Naive thymus-derived CD8-positive, alpha-beta T cell (primary cell): ENCODE results near the gene MR1. TPM values are rescaled to one million over a fixed set of nuclear protein-coding genes. Genes with fewer than 3 reads are reported as not detected.

ENCODE experiments used
- ATAC-seq, 2 donors: fragments of 150-1000 bp; cut with Tn5 transposase in 1 of 2; sonication (Bioruptor Pico), chemical (Tn5 transposase) in 1 of 2; 1 replicate in 1 of 2; 2 replicates in 1 of 2; pipeline ENCODE4 v1.10.0; 2021; ENCODE audit warnings: mild to moderate bottlenecking in 2 of 2, moderate library complexity in 2 of 2
- POLR2A ChIA-PET: fragments of 350-600 bp; sonication (Branson Sonifier 250); formaldehyde crosslinking; loops from one replicate; lab custom pipeline; 2021; ENCODE audit warnings: antibody characterized with exemption; lab: Charles Lee
- DNase-seq, 10 donors: peaks; one replicate each; pipeline versions ENCODE4 v3.0.0 to v3.0.0-alpha.2; 2020 to 2022
- H3K27ac Mint-ChIP-seq, 10 donors: one replicate each; pipeline ENCODE4 v1.8.0; 2020 to 2022; ENCODE audit warnings: mild to moderate bottlenecking in 10 of 10, mixed read lengths in 10 of 10, moderate library complexity in 4 of 10, inconsistent platforms in 1 of 10
- H3K27me3 Mint-ChIP-seq, 5 donors: one replicate each; pipeline ENCODE4 v1.8.0; 2021 to 2022; ENCODE audit warnings: mixed read lengths in 5 of 5
- H3K36me3 Mint-ChIP-seq, 3 donors: one replicate each; pipeline ENCODE4 v1.8.0; 2020 to 2022; ENCODE audit warnings: mixed read lengths in 3 of 3, mild to moderate bottlenecking in 2 of 3, inconsistent platforms in 1 of 3
- H3K4me1 Mint-ChIP-seq, 4 donors: one replicate each; pipeline ENCODE4 v1.8.0; 2021 to 2022; ENCODE audit warnings: mixed read lengths in 4 of 4
- H3K4me3 Mint-ChIP-seq, 10 donors: one replicate each; pipeline ENCODE4 v1.8.0; 2020 to 2022; ENCODE audit warnings: mild to moderate bottlenecking in 10 of 10, mixed read lengths in 10 of 10, moderate library complexity in 6 of 10, inconsistent platforms in 1 of 10
- H3K9me3 Mint-ChIP-seq, 9 donors: one replicate each; pipeline ENCODE4 v1.8.0; 2020 to 2022; ENCODE audit warnings: mixed read lengths in 9 of 9, mild to moderate bottlenecking in 3 of 9, inconsistent platforms in 1 of 9, moderate library complexity in 1 of 9
- polyA plus RNA-seq, 3 donors: library from polyadenylated mRNA; unstranded; fragments of 300-500 nt; fragmentation: Illumina TruSeq; gene quantifications; one replicate each; pipeline ENCODE4 v1.2.3, GENCODE V29; 2021
- total RNA-seq, 8 experiments: library from RNA in 2 of 8; stranded (reverse) in 2 of 8; gene quantifications; one replicate each; pipeline ENCODE4 v1.2.3 and lab custom pipeline; 2021 to 2026

MR1 gene
- total RNA-seq: 10 to 100 TPM; 26.5 to 28.8 TPM
- 10 to 100 TPM; 27.8 to 35.5 (median 33.4) TPM for polyA plus RNA-seq
- total RNA-seq (lab: John Stamatoyannopoulos, UW): 14.7 to 51.3 (median 38.8) reads per million in 6 experiments

GRCh38 chr1:181033799-181034451, at the start of gene MR1:
Gene MR1, plus strand, starts transcription at chr1:181033983. Its CDS starts 25 bp downstream, at chr1:181034008.
- peak within 1 kb of the TSS; percentile 94 to 99 (median 98) for H3K4me3 Mint-ChIP-seq
- peak within 1 kb of the TSS; percentile 98 to 100 (median 99) for H3K27ac Mint-ChIP-seq
- POLR2A ChIA-PET: interaction anchor here (0.9 to 3.5 kb wide), 11 partner anchors 9 to 531 kb away, joined by 3 to 40 read pairs (median 4); partner anchors contain the start of genes IER5, STX6 and XPR1
- H3K9me3 Mint-ChIP-seq: no peaks in the 10 kb centered on the region
- peaks cover 27 to 69% (median 57%) of the 10 kb centered on the region in 4 donors for H3K4me1 Mint-ChIP-seq
- H3K36me3 Mint-ChIP-seq: peaks cover 0 to 21% (median 5%) of the 10 kb centered on the region in 3 donors
- peak; percentile 98 for ATAC-seq
- peak in 8 of 10 donors; percentile 27 to 91 (median 62) for DNase-seq
- H3K27me3 Mint-ChIP-seq: no peaks in the 10 kb centered on the region

- no peak for DNase-seq
- Mint-ChIP-seq H3K9me3 (no peaks in the 10 kb centered on the region), H3K27ac (no peak overlapping the region), H3K36me3 (peaks cover 9 to 98% (median 38%) of the 10 kb centered on the region in 3 donors), H3K27me3 (no peaks in the 10 kb centered on the region), H3K4me1 (peaks cover 0 to 3% (median 2%) of the 10 kb centered on the region in 4 donors), H3K4me3 (no peak overlapping the region)
- POLR2A ChIA-PET: no interaction called here
- ATAC-seq: no peak
These were observed 45.5 kb upstream of the MR1 start for GRCh38 chr1:180988253-180988752.

- DNase-seq: no peak
- H3K27me3 Mint-ChIP-seq: no peaks in the 10 kb centered on the region
- POLR2A ChIA-PET: interaction anchor here (1.3 kb wide), 1 partner anchor 9 kb away, joined by 3 read pairs; no protein-coding TSS in a partner anchor
- no peak for ATAC-seq
- no peaks in the 10 kb centered on the region for H3K9me3 Mint-ChIP-seq
- H3K27ac Mint-ChIP-seq: no peak overlapping the region
- peaks cover 6 to 74% (median 10%) of the 10 kb centered on the region in 3 donors for H3K36me3 Mint-ChIP-seq
- no peak overlapping the region for H3K4me3 Mint-ChIP-seq
- peaks cover 0 to 6% (median 3%) of the 10 kb centered on the region in 4 donors for H3K4me1 Mint-ChIP-seq
These were observed 39.5 kb upstream of the MR1 start for GRCh38 chr1:180994262-180994661.

GRCh38 chr1:180997843-180998504, 35.8 kb upstream of the MR1 start:
- H3K36me3 Mint-ChIP-seq: peaks cover 10 to 72% (median 18%) of the 10 kb centered on the region in 3 donors
- H3K27me3 Mint-ChIP-seq: no peaks in the 10 kb centered on the region
- no peaks in the 10 kb centered on the region for H3K9me3 Mint-ChIP-seq
- H3K4me1 Mint-ChIP-seq: peaks cover 0 to 21% (median 5%) of the 10 kb centered on the region in 4 donors
- no peak overlapping the region for H3K4me3 Mint-ChIP-seq
- ATAC-seq (no peak), DNase-seq (no peak)
- POLR2A ChIA-PET: no interaction called here
- peak overlapping the region in 1 of 10 donors; percentile 22 for H3K27ac Mint-ChIP-seq

- DNase-seq (no peak), ATAC-seq (no peak)
- POLR2A ChIA-PET: interaction anchor here (0.5 to 0.6 kb wide), 3 partner anchors 25 to 133 kb away, joined by 3 to 4 read pairs (median 4); no protein-coding TSS in a partner anchor
- Mint-ChIP-seq H3K4me1 (peaks cover 0 to 32% (median 9%) of the 10 kb centered on the region in 4 donors), H3K27ac (no peak overlapping the region), H3K4me3 (no peak overlapping the region), H3K27me3 (no peaks in the 10 kb centered on the region), H3K9me3 (no peaks in the 10 kb centered on the region), H3K36me3 (peaks cover 14 to 84% (median 33%) of the 10 kb centered on the region in 3 donors)
These were observed 32.5 kb upstream of the MR1 start for GRCh38 chr1:181001091-181001780.

GRCh38 chr1:181002582-181003172, 31.1 kb upstream of the MR1 start:
- Mint-ChIP-seq H3K9me3 (no peaks in the 10 kb centered on the region), H3K36me3 (peaks cover 14 to 78% (median 33%) of the 10 kb centered on the region in 3 donors), H3K4me3 (no peak overlapping the region), H3K27ac (peak overlapping the region in 1 of 10 donors; percentile 6), H3K27me3 (no peaks in the 10 kb centered on the region), H3K4me1 (peaks cover 0 to 44% (median 13%) of the 10 kb centered on the region in 4 donors)
- POLR2A ChIA-PET: interaction anchor here (1.1 kb wide), 1 partner anchor 9 kb away, joined by 3 read pairs; no protein-coding TSS in a partner anchor
- ATAC-seq (no peak), DNase-seq (no peak)

- Mint-ChIP-seq H3K36me3 (peaks cover 0 to 18% (median 2%) of the 10 kb centered on the region in 3 donors), H3K27me3 (no peaks in the 10 kb centered on the region), H3K4me1 (peaks cover 17 to 49% (median 38%) of the 10 kb centered on the region in 4 donors), H3K27ac (no peak overlapping the region), H3K9me3 (no peaks in the 10 kb centered on the region), H3K4me3 (no peak overlapping the region)
- POLR2A ChIA-PET: interaction anchor here (1.4 kb wide), 1 partner anchor 8 kb away, joined by 4 read pairs; no protein-coding TSS in a partner anchor
- no peak for ATAC-seq
- no peak for DNase-seq
These were observed 23.0 kb upstream of the MR1 start for GRCh38 chr1:181010789-181011188.

- ATAC-seq (no peak), DNase-seq (no peak)
- H3K27me3 Mint-ChIP-seq: no peaks in the 10 kb centered on the region
- POLR2A ChIA-PET: interaction anchor here (0.7 to 1.4 kb wide), 4 partner anchors 7 to 939 kb away, joined by 4 to 7 read pairs (median 7); no protein-coding TSS in a partner anchor
- H3K36me3 Mint-ChIP-seq: peaks cover 0 to 16% (median 2%) of the 10 kb centered on the region in 3 donors
- no peaks in the 10 kb centered on the region for H3K9me3 Mint-ChIP-seq
- H3K27ac Mint-ChIP-seq: peak overlapping the region in 4 of 10 donors; percentile 1 to 82 (median 57)
- H3K4me3 Mint-ChIP-seq: no peak overlapping the region
- H3K4me1 Mint-ChIP-seq: peaks cover 15 to 49% (median 36%) of the 10 kb centered on the region in 4 donors
These were observed 22.2 kb upstream of the MR1 start for GRCh38 chr1:181011301-181012202.

- peak overlapping the region in 2 of 10 donors; percentile 4 to 22 for H3K4me3 Mint-ChIP-seq
- H3K36me3 Mint-ChIP-seq: peaks cover 0 to 16% (median 2%) of the 10 kb centered on the region in 3 donors
- ATAC-seq (no peak), DNase-seq (no peak)
- H3K27me3 Mint-ChIP-seq: no peaks in the 10 kb centered on the region
- peaks cover 15 to 44% (median 34%) of the 10 kb centered on the region in 4 donors for H3K4me1 Mint-ChIP-seq
- H3K9me3 Mint-ChIP-seq: no peaks in the 10 kb centered on the region
- peak overlapping the region in 7 of 10 donors; percentile 32 to 93 (median 71) for H3K27ac Mint-ChIP-seq
- POLR2A ChIA-PET: interaction anchor here (0.7 to 1.1 kb wide), 3 partner anchors 8 to 938 kb away, joined by 7 read pairs; no protein-coding TSS in a partner anchor
These were observed 21.5 kb upstream of the MR1 start for GRCh38 chr1:181012203-181012745.

GRCh38 chr1:181013144-181013543, 20.6 kb upstream of the MR1 start:
- peaks cover 15 to 51% (median 39%) of the 10 kb centered on the region in 4 donors for H3K4me1 Mint-ChIP-seq
- POLR2A ChIA-PET: interaction anchor here (0.8 to 1.1 kb wide), 2 partner anchors 9 to 10 kb away, joined by 6 to 7 read pairs; no protein-coding TSS in a partner anchor
- H3K36me3 Mint-ChIP-seq: peaks cover 0 to 22% (median 7%) of the 10 kb centered on the region in 3 donors
- peak; percentile 63 to 88 for ATAC-seq
- DNase-seq: peak in 7 of 10 donors; percentile 19 to 77 (median 45)
- H3K27me3 Mint-ChIP-seq: no peaks in the 10 kb centered on the region
- no peaks in the 10 kb centered on the region for H3K9me3 Mint-ChIP-seq
- H3K27ac Mint-ChIP-seq: peak overlapping the region; percentile 10 to 94 (median 70)
- H3K4me3 Mint-ChIP-seq: peak overlapping the region in 9 of 10 donors; percentile 1 to 74 (median 55)
